CD14-positive monocyte (primary cell): ENCODE data around the gene PREX1. TPM values are rescaled to one million over a fixed set of nuclear protein-coding genes. Genes with fewer than 3 reads are reported as not detected.
A peak's percentile ranks its signal among the peaks of the same experiment; 100 is the strongest.

Experiments
- DNase-seq, 3 donors: peaks; one replicate each; pipeline ENCODE4 v3.0.0-alpha.2; 2011 to 2022
- H2AFZ ChIP-seq: 2 replicates; pipeline ENCODE4 v1.6.0; 2012; ENCODE audit warnings: mild to moderate bottlenecking, low read depth, low read length, inconsistent platforms; ENCODE audit not compliant: insufficient read depth, poor library complexity, severe bottlenecking
- H3K27ac ChIP-seq, 2 donors: 1 replicate in 1 of 2; 2 replicates in 1 of 2; pipeline ENCODE4 v1.5.1; 2012 to 2013; ENCODE audit warnings: low read length in 2 of 2, control low read depth in 1 of 2, inconsistent platforms in 1 of 2, low read depth in 1 of 2, mild to moderate bottlenecking in 1 of 2
- H3K27me3 ChIP-seq, 2 donors: one replicate each; pipeline versions ENCODE4 v1.6.0 to v1.6.1; 2011 to 2013; ENCODE audit warnings: low read length in 2 of 2; ENCODE audit not compliant: control insufficient read depth in 2 of 2, insufficient read depth in 2 of 2
- H3K36me3 ChIP-seq, 2 donors: replicated peaks in 1 of 2; 1 replicate in 1 of 2; 2 replicates in 1 of 2; pipeline versions ENCODE4 v1.5.1 to v1.6.1; 2012 to 2013; ENCODE audit warnings: low read length in 2 of 2, control low read depth in 1 of 2, inconsistent platforms in 1 of 2, mild to moderate bottlenecking in 1 of 2; ENCODE audit not compliant: insufficient read depth in 2 of 2, control insufficient read depth in 1 of 2
- H3K4me1 ChIP-seq, 2 donors: 1 replicate in 1 of 2; 2 replicates in 1 of 2; pipeline versions ENCODE4 v1.5.1 to v1.6.1; 2012 to 2013; ENCODE audit warnings: low read length in 2 of 2, control low read depth in 1 of 2, inconsistent platforms in 1 of 2, mild to moderate bottlenecking in 1 of 2, moderate library complexity in 1 of 2; ENCODE audit not compliant: insufficient read depth in 2 of 2, control insufficient read depth in 1 of 2
- H3K4me2 ChIP-seq: replicated peaks from 2 replicates; pipeline ENCODE3; 2012; ENCODE audit warnings: low read length, moderate library complexity, mild to moderate bottlenecking; ENCODE audit not compliant: poor library complexity, severe bottlenecking; ENCODE audit errors: extremely low read depth
- H3K4me3 ChIP-seq, 3 experiments: fragments of 200-600 bp in 1 of 3; sonication (generic) in 1 of 3; replicated peaks in 1 of 3; 1 replicate in 2 of 3; 2 replicates in 1 of 3; pipeline ENCODE4 v1.5.1; 2011 to 2013; ENCODE audit warnings: low read length in 3 of 3, mild to moderate bottlenecking in 3 of 3, control low read depth in 2 of 3, low read depth in 2 of 3, inconsistent platforms in 1 of 3, moderate library complexity in 1 of 3
- H3K79me2 ChIP-seq: 2 replicates; pipeline ENCODE4 v1.6.0; 2012; ENCODE audit warnings: mild to moderate bottlenecking, control low read depth, inconsistent platforms, low read length, moderate library complexity; ENCODE audit not compliant: insufficient read depth
- H3K9ac ChIP-seq: 2 replicates; pipeline ENCODE4 v1.6.0; 2017; ENCODE audit warnings: low read length, mild to moderate bottlenecking; ENCODE audit not compliant: insufficient read depth, poor library complexity, severe bottlenecking
- H3K9me3 ChIP-seq, 2 donors: replicated peaks in 1 of 2; 1 replicate in 1 of 2; 2 replicates in 1 of 2; pipeline versions ENCODE4 v1.5.1 to v1.6.1; 2012 to 2013; ENCODE audit warnings: low read length in 2 of 2, control low read depth in 1 of 2; ENCODE audit not compliant: control insufficient read depth in 1 of 2, insufficient read depth in 1 of 2
- H4K20me1 ChIP-seq: 2 replicates; pipeline ENCODE4 v1.6.0; 2012; ENCODE audit warnings: mild to moderate bottlenecking, low read length, control low read depth, moderate library complexity; ENCODE audit not compliant: insufficient read depth
- H3K27ac Mint-ChIP-seq, 7 donors: one replicate each; pipeline ENCODE4 v1.8.0; 2020; ENCODE audit warnings: mild to moderate bottlenecking in 7 of 7, mixed read lengths in 7 of 7, moderate library complexity in 6 of 7, inconsistent platforms in 2 of 7
- H3K27me3 Mint-ChIP-seq, 3 donors: one replicate each; pipeline ENCODE4 v1.8.0; 2021 to 2022; ENCODE audit warnings: low read depth in 3 of 3, mild to moderate bottlenecking in 3 of 3, mixed read lengths in 3 of 3, moderate library complexity in 3 of 3, inconsistent platforms in 1 of 3
- H3K36me3 Mint-ChIP-seq, 2 donors: one replicate each; pipeline ENCODE4 v1.8.0; 2020; ENCODE audit warnings: mixed read lengths in 2 of 2, inconsistent platforms in 1 of 2, mild to moderate bottlenecking in 1 of 2
- H3K4me1 Mint-ChIP-seq: one replicate; pipeline ENCODE4 v1.8.0; 2020; ENCODE audit warnings: mild to moderate bottlenecking, mixed read lengths
- H3K4me3 Mint-ChIP-seq, 2 donors: one replicate each; pipeline ENCODE4 v1.8.0; 2020; ENCODE audit warnings: mild to moderate bottlenecking in 2 of 2, mixed read lengths in 2 of 2, moderate library complexity in 1 of 2
- H3K9me3 Mint-ChIP-seq, 7 donors: one replicate each; pipeline ENCODE4 v1.8.0; 2020 to 2022; ENCODE audit warnings: mixed read lengths in 7 of 7, mild to moderate bottlenecking in 6 of 7, moderate library complexity in 6 of 7, inconsistent platforms in 2 of 7
- WGBS: methylation state at CpG from one replicate; pipeline ENCODE4 v1.1.5; 2013; ENCODE audit warnings: missing lambda C conversion rate; ENCODE audit not compliant: insufficient coverage; 5-methylcytosine and 5-hydroxymethylcytosine counted together
- intact Hi-C, 2 donors: fragments of 100-400 bp; cut with micrococcal nuclease; formaldehyde crosslinking; loops; one replicate each; pipeline versions ENCODE4 v1.15.0 to v1.15.1; 2023
- polyA plus RNA-seq, 3 donors: library from polyadenylated mRNA; depleted of rRNA in 1 of 3; unstranded in 2 of 3; stranded (reverse) in 1 of 3; fragments of 300-500 nt in 2 of 3; fragments of >200 nt in 1 of 3; fragmentation: Illumina TruSeq in 2 of 3; gene quantifications; 1 replicate in 2 of 3; 2 replicates in 1 of 3; pipeline ENCODE4 v1.2.3, GENCODE V29; 2012 to 2021
- TF ChIP-seq, protein P1 (sequence below): fragments of 200-600 bp; IDR thresholded peaks from one replicate; pipeline ENCODE4 v1.8.0; 2022; ENCODE audit warnings: antibody characterized with exemption, mild to moderate bottlenecking

The PREX1 gene
- polyA plus RNA-seq, 3 donors, result 24.3 to 114 (median 27.5) TPM

GRCh38 chr20:48687117-48687800, 140.5 kb downstream of the PREX1 start:
- Histone ChIP-seq H2AFZ (no peak overlapping the region), H3K4me1 (no peaks in the 10 kb centered on the region), H3K79me2 (peaks cover 28% of the 10 kb centered on the region), H3K9me3 (no peaks in the 10 kb centered on the region), H3K9ac (no peak overlapping the region), H4K20me1 (peaks cover 100% of the 10 kb centered on the region), H3K4me2 (no peak overlapping the region), H3K36me3 (peaks cover 99 to 100% of the 10 kb centered on the region in 2 donors), H3K27ac (peak overlapping the region in 1 of 2 donors; percentile 18), H3K4me3 (no peak overlapping the region), H3K27me3 (no peaks in the 10 kb centered on the region)
- Mint-ChIP-seq H3K4me1 (peaks cover 8% of the 10 kb centered on the region), H3K36me3 (peaks cover 0 to 88% of the 10 kb centered on the region in 2 donors), H3K27me3 (no peaks in the 10 kb centered on the region), H3K9me3 (no peaks in the 10 kb centered on the region), H3K27ac (peak overlapping the region in 3 of 7 donors; percentile 28 to 63 (median 34)), H3K4me3 (no peak overlapping the region)
- 45% methylated on average over 9 of the region's 10 CpGs for WGBS
- intact Hi-C loops, result no loop called here
- TF ChIP-seq, protein P1, sequence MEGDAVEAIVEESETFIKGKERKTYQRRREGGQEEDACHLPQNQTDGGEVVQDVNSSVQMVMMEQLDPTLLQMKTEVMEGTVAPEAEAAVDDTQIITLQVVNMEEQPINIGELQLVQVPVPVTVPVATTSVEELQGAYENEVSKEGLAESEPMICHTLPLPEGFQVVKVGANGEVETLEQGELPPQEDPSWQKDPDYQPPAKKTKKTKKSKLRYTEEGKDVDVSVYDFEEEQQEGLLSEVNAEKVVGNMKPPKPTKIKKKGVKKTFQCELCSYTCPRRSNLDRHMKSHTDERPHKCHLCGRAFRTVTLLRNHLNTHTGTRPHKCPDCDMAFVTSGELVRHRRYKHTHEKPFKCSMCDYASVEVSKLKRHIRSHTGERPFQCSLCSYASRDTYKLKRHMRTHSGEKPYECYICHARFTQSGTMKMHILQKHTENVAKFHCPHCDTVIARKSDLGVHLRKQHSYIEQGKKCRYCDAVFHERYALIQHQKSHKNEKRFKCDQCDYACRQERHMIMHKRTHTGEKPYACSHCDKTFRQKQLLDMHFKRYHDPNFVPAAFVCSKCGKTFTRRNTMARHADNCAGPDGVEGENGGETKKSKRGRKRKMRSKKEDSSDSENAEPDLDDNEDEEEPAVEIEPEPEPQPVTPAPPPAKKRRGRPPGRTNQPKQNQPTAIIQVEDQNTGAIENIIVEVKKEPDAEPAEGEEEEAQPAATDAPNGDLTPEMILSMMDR, result no peak
- no peak for DNase-seq

- Histone ChIP-seq H3K4me1 (no peaks in the 10 kb centered on the region), H3K27ac (no peak overlapping the region), H3K9me3 (no peaks in the 10 kb centered on the region), H3K36me3 (peaks cover 99 to 100% of the 10 kb centered on the region in 2 donors), H3K4me3 (no peak overlapping the region), H3K27me3 (no peaks in the 10 kb centered on the region), H3K79me2 (peaks cover 33% of the 10 kb centered on the region), H3K9ac (no peak overlapping the region), H2AFZ (no peak overlapping the region), H3K4me2 (no peak overlapping the region), H4K20me1 (peaks cover 100% of the 10 kb centered on the region)
- Mint-ChIP-seq H3K4me3 (no peak overlapping the region), H3K27me3 (no peaks in the 10 kb centered on the region), H3K4me1 (peaks cover 8% of the 10 kb centered on the region), H3K27ac (peak overlapping the region in 3 of 7 donors; percentile 34 to 59 (median 58)), H3K36me3 (peaks cover 0 to 81% of the 10 kb centered on the region in 2 donors), H3K9me3 (no peaks in the 10 kb centered on the region)
- intact Hi-C loops, result no loop called here
- no peak for DNase-seq
- 95% methylated on average over 14 of the region's 19 CpGs for WGBS
- TF ChIP-seq, protein P1, result no peak
Measured at GRCh38 chr20:48686238-48687116, 141.3 kb downstream of the PREX1 start.
